Measurements from ENCODE around the gene LNX1. TPM values are rescaled to one million over a fixed set of nuclear protein-coding genes. Genes with fewer than 3 reads are reported as not detected.

The LNX1 gene
- polyA plus RNA-seq, 3 donors from 2014 or later = 0.06 to 0.18 (median 0.12) TPM

GRCh38 chr4:53534684-53535083 is 56.6 kb downstream of the LNX1 start:
- no peak for DNase-seq
- peaks cover 1 to 5% (median 5%) of the 10 kb centered on the region in 3 donors for H3K27me3 Mint-ChIP-seq (ENCODE audit: low read depth in 3 of 3)
- no peaks in the 10 kb centered on the region for H3K4me1 Mint-ChIP-seq
- no peak overlapping the region for H3K27ac Mint-ChIP-seq
- no peak overlapping the region for H3K4me3 Mint-ChIP-seq
- H3K9me3 Mint-ChIP-seq = no peaks in the 10 kb centered on the region
- no peaks in the 10 kb centered on the region for H3K36me3 Mint-ChIP-seq

- DNase-seq = no peak
- no peaks in the 10 kb centered on the region for H3K9me3 Mint-ChIP-seq
- no peaks in the 10 kb centered on the region for H3K4me1 Mint-ChIP-seq
- peaks cover 0 to 4% (median 1%) of the 10 kb centered on the region in 3 donors for H3K27me3 Mint-ChIP-seq (ENCODE audit: low read depth in 3 of 3)
- H3K36me3 Mint-ChIP-seq = no peaks in the 10 kb centered on the region
- no peak overlapping the region for H3K27ac Mint-ChIP-seq
- no peak overlapping the region for H3K4me3 Mint-ChIP-seq
These were observed 58.8 kb downstream of the LNX1 start for GRCh38 chr4:53532521-53532920.

DNA sequence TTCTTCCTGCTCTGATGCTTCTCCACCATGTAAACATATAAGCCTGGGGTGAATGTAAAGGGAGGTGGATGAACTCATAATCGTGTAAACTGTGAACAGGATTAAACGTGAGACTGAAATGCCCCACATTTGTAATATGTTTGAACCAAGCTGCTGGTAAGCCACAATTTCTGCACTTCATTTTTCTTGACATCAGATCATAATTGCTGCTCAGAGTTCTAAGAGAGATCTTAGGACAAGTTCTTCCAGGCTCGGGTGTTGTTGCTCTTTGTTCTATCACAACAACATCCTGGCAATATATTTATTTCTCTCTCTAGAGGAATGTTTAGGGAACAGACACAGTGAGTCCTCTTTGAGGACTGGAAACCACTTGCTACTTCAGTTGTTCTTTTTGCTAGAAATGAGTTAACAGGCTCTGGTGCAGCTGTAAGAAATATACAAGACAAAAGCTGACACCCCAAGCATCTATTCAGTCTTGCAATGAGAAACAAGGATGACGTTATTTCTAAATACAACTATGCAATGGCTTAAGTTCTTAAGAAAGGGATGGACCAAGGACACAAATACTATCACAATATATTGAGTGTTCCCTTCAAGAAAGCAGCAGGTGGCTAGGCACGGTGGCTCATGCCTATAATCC is 59.6 kb downstream of the LNX1 start:
- H3K36me3 Mint-ChIP-seq = no peaks in the 10 kb centered on the region
- H3K4me1 Mint-ChIP-seq = no peaks in the 10 kb centered on the region
- H3K27me3 Mint-ChIP-seq (ENCODE audit: low read depth in 3 of 3) = peaks cover 0 to 4% (median 1%) of the 10 kb centered on the region in 3 donors
- no peak for DNase-seq
- H3K9me3 Mint-ChIP-seq = no peaks in the 10 kb centered on the region
- no peak overlapping the region for H3K27ac Mint-ChIP-seq
- H3K4me3 Mint-ChIP-seq = no peak overlapping the region

DNA sequence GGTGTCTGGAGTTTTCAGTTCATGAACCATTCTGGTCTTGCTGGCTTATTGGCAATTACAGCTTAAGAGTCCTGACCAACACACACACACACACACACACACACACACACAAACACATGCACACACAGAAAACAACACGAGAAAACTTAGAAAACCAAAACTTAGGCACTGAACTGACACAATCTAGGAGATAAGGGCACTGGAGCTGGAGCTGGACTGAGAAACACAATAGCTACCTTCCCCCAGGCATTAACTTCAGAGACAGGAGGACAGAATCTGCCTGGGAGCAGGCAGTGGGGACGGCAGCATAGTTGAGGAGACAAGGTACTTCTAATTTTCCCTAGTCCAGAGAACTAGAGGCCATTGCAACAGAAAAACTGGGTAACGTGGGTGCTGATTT is 62.3 kb downstream of the LNX1 start:
- H3K9me3 Mint-ChIP-seq = no peaks in the 10 kb centered on the region
- H3K27ac Mint-ChIP-seq = no peak overlapping the region
- DNase-seq = no peak
- H3K36me3 Mint-ChIP-seq = no peaks in the 10 kb centered on the region
- no peaks in the 10 kb centered on the region for H3K4me1 Mint-ChIP-seq
- H3K27me3 Mint-ChIP-seq (ENCODE audit: low read depth in 3 of 3) = peaks cover 0 to 6% (median 0%) of the 10 kb centered on the region in 3 donors
- H3K4me3 Mint-ChIP-seq = no peak overlapping the region

DNA sequence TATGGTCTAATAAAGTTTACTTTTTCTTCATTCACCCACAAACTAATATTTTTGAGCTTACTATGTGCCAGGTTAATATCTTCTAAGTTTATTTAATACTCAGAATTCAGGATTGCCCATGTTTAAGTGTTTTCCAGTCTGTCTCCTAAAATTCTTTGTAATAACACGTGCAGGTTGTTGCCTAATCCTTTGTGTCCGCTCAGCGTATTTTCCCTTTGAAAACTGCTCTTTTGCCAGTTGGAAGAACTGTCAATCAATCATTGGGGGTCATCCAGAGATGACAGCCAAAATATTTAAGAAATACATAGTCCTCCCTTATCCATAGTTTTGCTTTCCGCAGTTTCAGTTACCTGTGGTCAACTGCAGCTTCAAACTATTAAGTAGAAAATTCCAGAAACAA is 63.4 kb downstream of the LNX1 start:
- Mint-ChIP-seq H3K36me3 (no peaks in the 10 kb centered on the region), H3K27me3 (ENCODE audit: low read depth in 3 of 3) (peaks cover 0 to 6% (median 0%) of the 10 kb centered on the region in 3 donors), H3K27ac (no peak overlapping the region), H3K4me1 (no peaks in the 10 kb centered on the region), H3K9me3 (no peaks in the 10 kb centered on the region), H3K4me3 (no peak overlapping the region)
- DNase-seq = no peak

DNA sequence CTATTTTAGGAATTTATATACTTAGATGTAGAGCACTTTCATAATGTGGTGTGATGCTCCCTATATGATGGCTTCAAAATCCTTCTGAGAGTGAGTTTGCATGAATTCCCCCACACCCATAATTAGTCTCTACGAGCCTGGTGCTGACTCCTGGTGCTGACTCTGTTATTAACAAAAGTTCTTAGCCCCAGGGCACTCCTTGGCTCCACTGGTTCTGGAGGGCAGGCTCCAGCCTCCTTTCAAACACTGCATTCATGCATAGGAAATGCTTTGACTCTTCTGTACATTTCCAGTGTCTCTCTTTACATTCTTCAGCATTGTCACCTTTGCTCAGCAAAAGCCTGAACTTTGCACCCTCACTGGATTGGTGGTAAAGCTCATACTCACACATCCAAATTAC is 64.0 kb downstream of the LNX1 start:
- no peak for DNase-seq
- H3K36me3 Mint-ChIP-seq = no peaks in the 10 kb centered on the region
- peaks cover 0 to 6% (median 0%) of the 10 kb centered on the region in 3 donors for H3K27me3 Mint-ChIP-seq (ENCODE audit: low read depth in 3 of 3)
- no peak overlapping the region for H3K27ac Mint-ChIP-seq
- H3K4me3 Mint-ChIP-seq = no peak overlapping the region
- H3K9me3 Mint-ChIP-seq = no peaks in the 10 kb centered on the region
- no peaks in the 10 kb centered on the region for H3K4me1 Mint-ChIP-seq

DNA sequence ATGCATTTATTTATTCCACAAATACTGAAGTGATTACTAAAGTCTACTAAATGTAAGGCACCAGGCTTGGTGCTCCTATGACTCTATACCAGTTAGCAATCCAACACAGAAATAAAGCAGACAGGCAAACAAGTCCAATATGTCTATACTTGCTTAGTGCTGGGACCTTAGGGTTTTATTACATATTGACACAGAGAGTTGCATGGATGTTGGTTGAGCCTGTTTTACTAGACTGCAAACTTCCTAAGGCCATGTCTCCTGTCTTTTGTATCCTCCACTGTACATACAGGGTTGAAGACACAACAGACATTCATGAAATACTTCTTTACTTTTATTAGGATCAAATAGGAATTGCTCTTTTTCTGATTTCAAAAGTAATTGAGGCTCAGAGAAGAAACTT is 69.0 kb downstream of the LNX1 start:
- Mint-ChIP-seq H3K27me3 (ENCODE audit: low read depth in 3 of 3) (peaks cover 0 to 3% (median 2%) of the 10 kb centered on the region in 3 donors), H3K36me3 (no peaks in the 10 kb centered on the region), H3K27ac (no peak overlapping the region), H3K4me3 (no peak overlapping the region), H3K9me3 (no peaks in the 10 kb centered on the region), H3K4me1 (no peaks in the 10 kb centered on the region)
- DNase-seq = no peak

DNA sequence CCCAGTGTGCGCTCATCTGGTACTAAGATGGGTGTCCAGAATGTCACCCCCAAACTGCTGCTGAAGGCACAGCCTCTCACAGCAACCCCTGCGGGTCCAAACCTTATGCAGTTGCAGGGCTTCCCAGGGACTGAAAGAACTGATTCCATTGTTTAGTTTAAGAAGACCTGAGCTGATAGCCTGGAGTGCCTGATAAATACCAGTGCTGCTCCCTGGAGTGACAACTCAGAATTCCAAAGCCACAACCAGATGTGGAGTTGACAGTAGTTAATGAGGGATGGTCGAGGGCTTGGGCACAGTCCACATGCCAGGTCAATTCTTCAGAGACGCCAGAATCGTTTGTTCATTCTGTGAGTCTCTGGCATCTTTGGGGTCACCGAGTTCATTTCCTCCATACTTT is 71.2 kb downstream of the LNX1 start:
- H3K27me3 Mint-ChIP-seq (ENCODE audit: low read depth in 3 of 3) = peaks cover 0 to 3% (median 2%) of the 10 kb centered on the region in 3 donors
- H3K4me3 Mint-ChIP-seq = no peak overlapping the region
- no peaks in the 10 kb centered on the region for H3K9me3 Mint-ChIP-seq
- H3K36me3 Mint-ChIP-seq = no peaks in the 10 kb centered on the region
- H3K27ac Mint-ChIP-seq = no peak overlapping the region
- no peaks in the 10 kb centered on the region for H3K4me1 Mint-ChIP-seq
- no peak for DNase-seq

DNA sequence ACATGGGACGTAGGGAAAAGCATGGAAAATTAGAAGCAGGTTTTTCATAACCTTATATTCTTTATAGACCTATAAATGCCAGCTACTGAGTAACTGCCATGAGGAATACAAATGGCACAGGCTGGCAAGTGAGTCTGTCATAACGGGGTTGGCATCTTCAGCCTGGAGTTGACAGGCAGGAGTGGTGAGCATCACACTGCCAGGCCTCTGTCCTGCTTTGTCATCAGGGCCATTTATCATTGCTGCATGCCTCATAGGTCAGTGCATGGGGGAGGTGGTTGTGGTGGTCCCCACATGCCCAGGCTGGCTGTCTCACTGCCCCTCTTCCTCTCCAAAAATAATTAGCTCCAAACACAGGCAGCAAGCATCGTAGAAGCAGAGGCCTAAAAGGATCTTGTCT is 72.5 kb downstream of the LNX1 start:
- H3K27me3 Mint-ChIP-seq (ENCODE audit: low read depth in 3 of 3) = peaks cover 0 to 2% (median 2%) of the 10 kb centered on the region in 3 donors
- H3K9me3 Mint-ChIP-seq = no peaks in the 10 kb centered on the region
- H3K4me1 Mint-ChIP-seq = no peaks in the 10 kb centered on the region
- H3K36me3 Mint-ChIP-seq = no peaks in the 10 kb centered on the region
- no peak for DNase-seq
- H3K4me3 Mint-ChIP-seq = no peak overlapping the region
- H3K27ac Mint-ChIP-seq = no peak overlapping the region

DNA sequence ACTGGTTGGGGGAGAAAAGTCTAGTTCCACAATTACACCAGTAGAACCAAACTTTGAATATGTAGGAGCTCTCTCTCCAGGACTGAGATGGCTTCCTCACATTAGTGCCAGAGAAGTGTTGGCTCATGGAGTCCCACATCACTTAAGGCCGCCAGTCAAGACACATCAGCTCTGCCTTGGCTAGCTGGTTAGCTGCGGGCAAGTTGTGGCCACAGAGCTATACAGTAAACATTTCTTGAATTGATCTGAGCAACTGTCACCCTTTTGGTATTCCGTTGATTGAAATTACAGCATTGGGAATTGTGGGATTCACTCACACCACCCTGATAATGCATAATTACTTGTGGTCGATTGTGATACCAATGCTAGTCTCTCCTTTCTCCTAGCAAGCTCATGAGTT is 76.2 kb downstream of the LNX1 start:
- Mint-ChIP-seq H3K27me3 (ENCODE audit: low read depth in 3 of 3) (peaks cover 2 to 4% (median 3%) of the 10 kb centered on the region in 3 donors), H3K27ac (no peak overlapping the region), H3K4me1 (no peaks in the 10 kb centered on the region), H3K4me3 (no peak overlapping the region), H3K36me3 (no peaks in the 10 kb centered on the region), H3K9me3 (peaks cover 0 to 2% (median 0%) of the 10 kb centered on the region in 6 donors)
- no peak for DNase-seq

GRCh38 chr4:53514509-53514908 is 76.8 kb downstream of the LNX1 start:
- H3K27me3 Mint-ChIP-seq (ENCODE audit: low read depth in 3 of 3) = peaks cover 2 to 4% (median 3%) of the 10 kb centered on the region in 3 donors
- no peak overlapping the region for H3K27ac Mint-ChIP-seq
- DNase-seq = no peak
- H3K4me1 Mint-ChIP-seq = no peaks in the 10 kb centered on the region
- no peak overlapping the region for H3K4me3 Mint-ChIP-seq
- no peaks in the 10 kb centered on the region for H3K36me3 Mint-ChIP-seq
- peaks cover 0 to 2% (median 0%) of the 10 kb centered on the region in 6 donors for H3K9me3 Mint-ChIP-seq

DNA sequence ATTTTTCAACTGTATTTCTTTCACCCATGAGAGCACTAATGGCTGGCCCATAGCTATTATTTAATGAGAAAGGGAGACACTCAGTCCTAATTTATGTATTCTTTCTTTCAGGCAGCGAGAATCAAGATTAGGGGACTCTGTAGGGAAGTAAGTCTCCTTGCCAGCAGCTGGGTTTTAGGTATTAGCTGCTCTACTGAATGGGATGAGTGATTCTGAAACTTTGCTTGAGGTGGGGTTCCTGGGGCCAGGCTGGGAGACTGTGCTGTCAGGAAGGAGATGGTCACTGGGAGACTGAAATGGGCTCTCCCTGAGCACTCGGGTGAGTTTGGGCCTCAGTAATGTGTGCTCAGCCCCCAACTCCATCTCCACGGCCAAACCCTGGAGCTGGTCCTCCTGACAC is 78.7 kb downstream of the LNX1 start:
- Mint-ChIP-seq H3K4me1 (peaks cover 0 to 2% of the 10 kb centered on the region in 2 donors), H3K4me3 (no peak overlapping the region), H3K36me3 (no peaks in the 10 kb centered on the region), H3K27ac (no peak overlapping the region), H3K27me3 (ENCODE audit: low read depth in 3 of 3) (peaks cover 2 to 6% (median 4%) of the 10 kb centered on the region in 3 donors), H3K9me3 (peaks cover 0 to 2% (median 0%) of the 10 kb centered on the region in 6 donors)
- DNase-seq = no peak

DNA sequence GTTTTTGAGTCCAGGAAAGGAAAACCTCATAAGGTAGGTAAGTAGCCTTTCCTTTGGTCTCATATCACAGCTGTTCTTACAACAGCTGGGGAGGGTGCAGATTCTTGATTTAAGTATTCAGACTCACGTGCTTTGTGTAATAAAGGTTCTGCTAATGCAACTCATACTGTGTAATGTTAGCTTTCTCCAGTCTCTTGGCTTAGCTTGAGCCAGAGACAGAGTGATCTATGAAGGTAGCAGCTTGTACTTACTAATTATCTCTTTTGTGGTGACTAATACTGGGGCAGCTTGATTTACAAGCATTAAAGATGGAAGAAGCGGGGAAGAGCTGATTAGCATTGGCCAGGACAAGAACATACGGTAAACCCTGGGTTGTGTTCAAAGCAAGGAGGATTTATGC is 80.3 kb downstream of the LNX1 start:
- peaks cover 0 to 2% of the 10 kb centered on the region in 2 donors for H3K4me1 Mint-ChIP-seq
- H3K4me3 Mint-ChIP-seq = no peak overlapping the region
- H3K27ac Mint-ChIP-seq = no peak overlapping the region

GRCh38 chr4:53510321-53510720 is 81.0 kb downstream of the LNX1 start:
- no peak overlapping the region for H3K27ac Mint-ChIP-seq
- no peak for DNase-seq
- no peak overlapping the region for H3K4me3 Mint-ChIP-seq
- no peaks in the 10 kb centered on the region for H3K36me3 Mint-ChIP-seq
- H3K9me3 Mint-ChIP-seq = peaks cover 0 to 2% (median 0%) of the 10 kb centered on the region in 6 donors
- peaks cover 2 to 6% (median 4%) of the 10 kb centered on the region in 3 donors for H3K27me3 Mint-ChIP-seq (ENCODE audit: low read depth in 3 of 3)
- H3K4me1 Mint-ChIP-seq = peaks cover 0 to 2% of the 10 kb centered on the region in 2 donors

More for the DNA sequence above, 80.3 kb downstream of the LNX1 start:
- DNase-seq = no peak
- H3K36me3 Mint-ChIP-seq = no peaks in the 10 kb centered on the region
- peaks cover 0 to 2% (median 0%) of the 10 kb centered on the region in 6 donors for H3K9me3 Mint-ChIP-seq
- peaks cover 2 to 6% (median 4%) of the 10 kb centered on the region in 3 donors for H3K27me3 Mint-ChIP-seq (ENCODE audit: low read depth in 3 of 3)

DNA sequence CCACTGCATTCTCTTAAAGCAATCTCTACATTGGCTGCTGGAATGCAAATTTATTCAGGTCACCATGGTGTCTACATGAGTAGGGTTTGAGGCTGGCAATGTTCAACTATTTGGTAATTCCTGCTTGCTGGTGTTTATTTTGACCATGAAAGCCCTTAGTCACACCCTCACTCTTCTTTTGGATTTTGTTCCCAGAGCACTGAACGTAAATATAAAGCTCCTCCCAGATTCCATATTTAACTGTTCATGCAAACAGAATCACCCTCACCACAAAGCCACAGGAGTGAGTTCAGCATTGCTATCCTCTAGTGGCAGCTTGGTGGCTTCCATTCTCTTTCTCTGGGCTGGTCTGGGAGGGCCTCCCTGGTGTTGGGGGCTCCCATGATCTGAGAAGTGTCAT is 82.8 kb downstream of the LNX1 start:
- Mint-ChIP-seq H3K4me3 (no peak overlapping the region), H3K4me1 (peaks cover 0 to 2% of the 10 kb centered on the region in 2 donors), H3K36me3 (no peaks in the 10 kb centered on the region), H3K27ac (no peak overlapping the region), H3K27me3 (ENCODE audit: low read depth in 3 of 3) (peaks cover 2 to 4% (median 4%) of the 10 kb centered on the region in 3 donors), H3K9me3 (peaks cover 0 to 2% (median 0%) of the 10 kb centered on the region in 6 donors)
- DNase-seq = no peak

All from immature natural killer cell (primary cell).